C4-2B (cell line): ENCODE data around the gene GTF2F1.
"Not testable (repeated sequence)": the region's sequence is repeated elsewhere in the genome, so short reads cannot be mapped to it uniquely, and the experiment has no call there.

Experiments
- H3K27ac ChIP-seq: fragments of 450-650 bp; 2 replicates; pipeline ENCODE4 v1.5.1; 2017
- ZFX ChIP-seq: fragments of 450-650 bp; IDR thresholded peaks from 2 replicates; pipeline ENCODE4 v1.6.1; 2017
- TF ChIP-seq, protein P1 (sequence below): fragments of 450-650 bp; conservative IDR thresholded peaks from 2 replicates; pipeline ENCODE4 v1.5.1; 2017; ENCODE audit warnings: mild to moderate bottlenecking

Gene GTF2F1

DNA sequence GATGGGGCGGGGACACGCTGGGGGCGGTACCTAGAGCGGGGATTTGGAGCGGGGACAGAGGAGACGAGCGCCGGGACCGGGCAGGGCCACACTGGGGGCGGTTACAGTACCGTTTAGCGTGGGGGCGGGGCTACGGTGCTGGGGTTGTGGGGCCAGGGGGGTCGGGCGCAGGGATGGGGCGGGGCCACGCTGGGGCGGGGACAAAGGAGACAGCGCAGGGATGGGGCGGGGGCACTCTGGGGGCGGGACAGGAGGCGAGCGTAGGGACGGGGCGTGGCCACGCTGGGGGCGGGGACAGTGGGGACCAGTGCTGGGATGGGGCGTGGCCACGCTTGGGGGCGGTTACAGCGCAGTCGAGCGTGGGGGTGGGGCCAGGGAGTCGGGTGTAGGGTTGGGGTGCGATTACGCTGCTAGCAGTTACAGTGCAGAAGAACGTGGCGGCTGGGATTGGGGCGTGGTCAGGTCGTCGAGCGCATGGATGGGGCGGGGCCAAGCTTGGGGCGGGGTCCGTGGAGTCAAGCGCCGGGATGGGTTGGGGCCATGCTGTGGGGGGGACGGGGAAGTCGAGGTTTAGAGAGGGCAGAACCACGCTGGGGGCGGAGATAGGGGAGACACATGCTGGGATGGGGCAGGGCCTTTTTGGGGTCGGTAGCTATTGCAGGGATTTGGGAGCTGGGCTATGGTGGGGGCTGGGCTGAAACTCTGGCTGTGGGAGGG, 19.7 kb downstream of the GTF2F1 start:
- peak overlapping the region; percentile 98 for H3K27ac ChIP-seq
- TF ChIP-seq ZFX: no peak
- TF ChIP-seq, protein P1, sequence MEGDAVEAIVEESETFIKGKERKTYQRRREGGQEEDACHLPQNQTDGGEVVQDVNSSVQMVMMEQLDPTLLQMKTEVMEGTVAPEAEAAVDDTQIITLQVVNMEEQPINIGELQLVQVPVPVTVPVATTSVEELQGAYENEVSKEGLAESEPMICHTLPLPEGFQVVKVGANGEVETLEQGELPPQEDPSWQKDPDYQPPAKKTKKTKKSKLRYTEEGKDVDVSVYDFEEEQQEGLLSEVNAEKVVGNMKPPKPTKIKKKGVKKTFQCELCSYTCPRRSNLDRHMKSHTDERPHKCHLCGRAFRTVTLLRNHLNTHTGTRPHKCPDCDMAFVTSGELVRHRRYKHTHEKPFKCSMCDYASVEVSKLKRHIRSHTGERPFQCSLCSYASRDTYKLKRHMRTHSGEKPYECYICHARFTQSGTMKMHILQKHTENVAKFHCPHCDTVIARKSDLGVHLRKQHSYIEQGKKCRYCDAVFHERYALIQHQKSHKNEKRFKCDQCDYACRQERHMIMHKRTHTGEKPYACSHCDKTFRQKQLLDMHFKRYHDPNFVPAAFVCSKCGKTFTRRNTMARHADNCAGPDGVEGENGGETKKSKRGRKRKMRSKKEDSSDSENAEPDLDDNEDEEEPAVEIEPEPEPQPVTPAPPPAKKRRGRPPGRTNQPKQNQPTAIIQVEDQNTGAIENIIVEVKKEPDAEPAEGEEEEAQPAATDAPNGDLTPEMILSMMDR: no peak

DNA sequence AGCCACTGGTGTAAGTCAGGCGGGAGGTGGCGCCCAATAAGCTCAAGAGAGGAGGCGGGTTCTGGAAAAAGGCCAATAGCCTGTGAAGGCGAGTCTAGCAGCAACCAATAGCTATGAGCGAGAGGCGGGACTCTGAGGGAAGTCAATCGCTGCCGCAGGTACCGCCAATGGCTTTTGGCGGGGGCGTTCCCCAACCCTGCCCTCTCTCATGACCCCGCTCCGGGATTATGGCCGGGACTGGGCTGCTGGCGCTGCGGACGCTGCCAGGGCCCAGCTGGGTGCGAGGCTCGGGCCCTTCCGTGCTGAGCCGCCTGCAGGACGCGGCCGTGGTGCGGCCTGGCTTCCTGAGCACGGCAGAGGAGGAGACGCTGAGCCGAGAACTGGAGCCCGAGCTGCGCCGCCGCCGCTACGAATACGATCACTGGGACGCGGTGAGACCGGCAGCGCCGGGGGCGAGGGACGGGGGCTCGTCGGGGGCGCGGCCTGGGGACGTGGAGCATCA, 20.3 kb downstream of the GTF2F1 start, which contains the start of gene ALKBH7:
Gene ALKBH7 (plus strand): TSS at position 201 of the 502 bp plus-strand sequence. CDS start 27 bp downstream, at position 228.
- TF ChIP-seq, protein P1: no peak
- TF ChIP-seq ZFX: peak; percentile 36; the same call in 1 of the 2 replicates
- H3K27ac ChIP-seq: peak within 1 kb of the TSS; percentile 98

DNA sequence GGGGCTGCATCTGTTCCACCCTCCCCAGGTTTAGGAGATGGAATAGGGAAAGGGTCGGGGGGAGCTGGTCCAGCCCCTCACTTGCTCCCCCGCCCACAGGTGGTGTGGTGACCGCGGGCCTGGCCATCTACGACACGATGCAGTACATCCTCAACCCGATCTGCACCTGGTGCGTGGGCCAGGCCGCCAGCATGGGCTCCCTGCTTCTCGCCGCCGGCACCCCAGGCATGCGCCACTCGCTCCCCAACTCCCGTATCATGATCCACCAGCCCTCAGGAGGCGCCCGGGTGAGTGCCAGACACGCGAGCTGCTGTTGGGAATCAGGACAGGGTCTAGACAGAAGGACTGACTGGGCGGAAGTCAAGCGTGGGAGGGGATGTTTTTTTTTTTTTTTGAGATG, 28.6 kb downstream of the GTF2F1 start:
- TF ChIP-seq, protein P1: no peak
- TF ChIP-seq ZFX: no peak
- H3K27ac ChIP-seq: no peak overlapping the region

DNA sequence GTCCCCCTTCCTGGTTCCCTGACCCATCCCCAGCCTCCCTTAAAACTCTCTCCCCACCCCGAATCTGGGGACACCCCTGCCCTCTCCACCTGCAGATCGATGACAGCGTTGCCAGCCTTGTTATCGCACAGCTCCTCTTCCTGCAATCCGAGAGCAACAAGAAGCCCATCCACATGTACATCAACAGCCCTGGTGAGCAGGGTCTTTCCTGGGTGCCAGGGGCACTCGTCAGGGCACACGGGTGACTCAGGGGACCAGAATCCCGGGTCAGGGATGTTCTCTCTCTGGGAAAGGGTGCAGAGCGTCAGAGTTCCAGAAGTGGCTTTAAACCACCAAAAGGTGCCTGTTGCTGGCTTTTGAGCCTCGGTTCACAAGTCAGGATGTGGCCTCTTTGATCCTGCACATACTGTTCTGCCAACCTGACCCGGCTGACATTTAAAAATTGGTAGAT, 30.6 kb downstream of the GTF2F1 start:
- TF ChIP-seq ZFX: no peak
- TF ChIP-seq, protein P1: no peak
- peak overlapping the region; percentile 88 for H3K27ac ChIP-seq

DNA sequence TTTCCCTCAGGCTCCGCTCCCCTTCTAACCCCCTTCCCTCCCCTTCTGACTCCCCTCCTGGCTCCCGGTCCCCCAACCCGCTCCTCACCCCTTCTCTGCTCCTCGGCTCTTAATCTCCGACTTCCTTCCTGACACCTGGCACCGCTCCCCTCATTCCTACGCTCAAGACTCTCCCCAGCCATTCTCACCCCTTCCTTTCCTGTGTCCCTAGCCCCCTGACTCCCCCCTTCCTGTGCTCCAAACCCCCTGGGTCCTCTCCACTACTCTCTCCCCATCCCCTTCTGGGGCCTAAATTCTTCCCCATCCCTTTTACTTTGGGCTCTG, 31.0 kb downstream of the GTF2F1 start:
- H3K27ac ChIP-seq: peak overlapping the region; percentile 88
- no peak for TF ChIP-seq ZFX
- TF ChIP-seq, protein P1: no peak

DNA sequence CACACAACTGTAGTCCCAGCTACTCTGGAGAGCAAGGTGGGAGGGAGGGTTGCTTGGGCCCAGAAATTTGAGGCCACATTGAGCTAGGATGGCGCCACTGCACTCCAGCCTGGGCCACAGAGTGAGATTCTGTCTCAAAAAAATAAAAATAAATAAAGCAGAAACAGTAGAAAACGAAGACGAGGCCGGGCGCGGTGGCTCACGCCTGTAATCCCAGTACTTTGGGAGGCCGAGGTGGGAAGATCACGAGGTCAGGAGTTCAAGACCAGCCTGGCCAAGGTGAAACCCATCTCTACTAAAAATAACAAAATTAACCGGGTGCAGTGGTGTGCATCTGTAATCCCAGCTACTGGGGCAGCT, 32.1 kb downstream of the GTF2F1 start:
- H3K27ac ChIP-seq: peak overlapping the region; percentile 88

DNA sequence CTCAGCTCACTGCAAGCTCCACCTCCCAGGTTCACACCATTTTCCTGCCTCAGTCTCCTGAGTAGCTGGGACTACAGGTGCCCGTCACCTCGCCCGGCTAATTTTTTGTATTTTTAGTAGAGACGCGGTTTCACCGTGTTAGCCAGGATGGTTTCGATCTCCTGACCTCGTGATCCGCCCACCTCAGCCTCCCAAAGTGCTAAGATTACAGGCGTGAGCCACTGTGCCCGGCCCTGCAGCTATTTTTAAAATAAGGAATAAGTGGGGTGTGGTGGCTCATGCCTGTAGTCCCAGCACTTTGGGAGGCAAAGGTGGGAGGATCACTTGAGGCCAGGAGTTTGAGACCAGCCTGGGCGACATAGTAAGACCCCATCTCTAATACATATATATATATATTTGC, 32.5 kb downstream of the GTF2F1 start:
- not testable (repeated sequence) for H3K27ac ChIP-seq

DNA sequence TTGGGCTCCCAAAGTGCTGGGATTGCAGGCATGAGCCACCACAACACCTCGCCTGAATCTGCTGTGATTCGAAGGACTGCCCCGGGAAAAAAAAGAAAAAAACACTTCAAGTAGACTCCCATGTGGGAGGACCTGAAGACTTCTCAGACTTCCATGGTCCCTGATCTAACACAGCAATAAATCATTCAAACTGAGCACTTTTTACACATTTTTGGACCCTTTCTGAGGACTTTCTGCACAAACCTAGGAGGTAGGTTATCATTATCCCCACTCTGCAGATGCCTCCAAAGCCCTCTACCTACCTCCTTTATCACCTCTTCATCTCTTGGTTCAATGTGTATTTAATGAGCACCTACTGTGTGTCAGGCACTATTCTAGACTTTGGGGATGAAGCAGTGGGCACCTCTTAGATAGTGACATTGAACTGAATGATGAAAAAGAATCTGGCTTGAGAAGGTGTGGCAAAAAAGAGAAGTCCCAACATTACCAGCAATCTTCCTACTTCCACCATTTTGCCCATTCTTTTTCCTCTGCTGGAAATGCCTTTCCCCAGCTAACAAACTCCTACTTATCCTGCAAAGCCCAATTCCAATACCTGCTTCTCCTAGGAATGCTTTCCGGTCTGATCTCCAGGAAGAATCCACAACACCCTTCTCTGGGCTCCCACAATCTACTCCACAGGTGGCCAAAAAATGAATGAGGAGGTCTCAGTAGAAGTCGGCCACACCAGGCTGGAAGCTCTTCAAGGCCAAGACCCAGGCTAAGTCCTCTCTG, 33.2 kb downstream of the GTF2F1 start:
- TF ChIP-seq, protein P1: no peak
- TF ChIP-seq ZFX: no peak
- no peak overlapping the region for H3K27ac ChIP-seq
